Mucosa of rectum (tissue), 2 donors: Measurements from ENCODE around the gene AOAH.
"Not testable (repeated sequence)": the region's sequence is repeated elsewhere in the genome, so short reads cannot be mapped to it uniquely, and the experiment has no call there.

Experiments
- H3K27ac ChIP-seq, 2 donors: one replicate each; pipeline ENCODE4 v1.7.0; 2013; ENCODE audit warnings: inconsistent platforms in 2 of 2, low read depth in 2 of 2, low read length in 2 of 2
- H3K27me3 ChIP-seq, 2 donors: one replicate each; pipeline ENCODE4 v1.7.0; 2013; ENCODE audit warnings: low read length in 2 of 2; ENCODE audit not compliant: control insufficient read depth in 2 of 2, insufficient read depth in 2 of 2
- H3K36me3 ChIP-seq, 2 donors: one replicate each; pipeline ENCODE4 v1.7.0; 2013; ENCODE audit warnings: low read length in 2 of 2; ENCODE audit not compliant: control insufficient read depth in 2 of 2, insufficient read depth in 2 of 2
- H3K4me1 ChIP-seq, 2 donors: one replicate each; pipeline ENCODE4 v1.7.0; 2013; ENCODE audit warnings: low read length in 2 of 2, mild to moderate bottlenecking in 1 of 2; ENCODE audit not compliant: control insufficient read depth in 2 of 2, insufficient read depth in 2 of 2
- H3K4me3 ChIP-seq, 2 donors: one replicate each; pipeline ENCODE4 v1.7.0; 2013; ENCODE audit warnings: low read length in 2 of 2
- H3K9ac ChIP-seq, 2 donors: one replicate each; pipeline ENCODE4 v1.7.0; 2013; ENCODE audit warnings: low read length in 2 of 2, low read depth in 1 of 2, mild to moderate bottlenecking in 1 of 2
- H3K9me3 ChIP-seq, 2 donors: one replicate each; pipeline ENCODE4 v1.7.0; 2013; ENCODE audit warnings: low read length in 2 of 2; ENCODE audit not compliant: control insufficient read depth in 2 of 2
- donor health status: healthy.
- donor health status: Normal muscosa, but diverticular disease.

AOAH gene

GRCh38 chr7:36506820-36507219 lies 217.5 kb downstream of the AOAH start:
- no peaks in the 10 kb centered on the region for H3K36me3 ChIP-seq
- H3K27ac ChIP-seq = no peak overlapping the region
- no peaks in the 10 kb centered on the region for H3K9me3 ChIP-seq
- H3K4me3 ChIP-seq = no peak overlapping the region
- H3K9ac ChIP-seq = no peak overlapping the region
- no peaks in the 10 kb centered on the region for H3K4me1 ChIP-seq
- H3K27me3 ChIP-seq = no peaks in the 10 kb centered on the region

- Histone ChIP-seq H3K27ac (no peak overlapping the region), H3K4me1 (no peaks in the 10 kb centered on the region), H3K9me3 (no peaks in the 10 kb centered on the region), H3K27me3 (no peaks in the 10 kb centered on the region), H3K9ac (no peak overlapping the region), H3K4me3 (no peak overlapping the region), H3K36me3 (no peaks in the 10 kb centered on the region)
These were observed 218.0 kb downstream of the AOAH start for GRCh38 chr7:36506130-36506798.

- H3K9me3 ChIP-seq, H3K27ac ChIP-seq, H3K4me1 ChIP-seq, H3K4me3 ChIP-seq, H3K36me3 ChIP-seq, H3K27me3 ChIP-seq, H3K9ac ChIP-seq: not testable (repeated sequence)
These were observed 219.7 kb downstream of the AOAH start for GRCh38 chr7:36504617-36505016.

- H3K9ac ChIP-seq, H3K9me3 ChIP-seq, H3K4me3 ChIP-seq, H3K4me1 ChIP-seq, H3K36me3 ChIP-seq, H3K27ac ChIP-seq, H3K27me3 ChIP-seq: not testable (repeated sequence)
These were observed 220.1 kb downstream of the AOAH start for GRCh38 chr7:36504216-36504615.

GRCh38 chr7:36497775-36498174 lies 226.5 kb downstream of the AOAH start:
- Histone ChIP-seq H3K9me3 (no peaks in the 10 kb centered on the region), H3K4me3 (no peak overlapping the region), H3K9ac (no peak overlapping the region), H3K27me3 (no peaks in the 10 kb centered on the region), H3K4me1 (no peaks in the 10 kb centered on the region), H3K27ac (no peak overlapping the region), H3K36me3 (no peaks in the 10 kb centered on the region)

GRCh38 chr7:36497176-36497575 lies 227.1 kb downstream of the AOAH start:
- not testable (repeated sequence) for H3K9ac ChIP-seq, H3K27ac ChIP-seq, H3K4me3 ChIP-seq, H3K36me3 ChIP-seq, H3K9me3 ChIP-seq, H3K27me3 ChIP-seq, H3K4me1 ChIP-seq

- Histone ChIP-seq H3K4me3 (no peak overlapping the region), H3K27me3 (no peaks in the 10 kb centered on the region), H3K9ac (no peak overlapping the region), H3K36me3 (no peaks in the 10 kb centered on the region), H3K9me3 (no peaks in the 10 kb centered on the region), H3K4me1 (no peaks in the 10 kb centered on the region), H3K27ac (no peak overlapping the region)
These were observed 227.7 kb downstream of the AOAH start for GRCh38 chr7:36496576-36496975.

GRCh38 chr7:36491317-36491716 lies 233.0 kb downstream of the AOAH start:
- Histone ChIP-seq H3K9ac (no peak overlapping the region), H3K9me3 (no peaks in the 10 kb centered on the region), H3K36me3 (no peaks in the 10 kb centered on the region), H3K4me1 (no peaks in the 10 kb centered on the region), H3K4me3 (no peak overlapping the region), H3K27me3 (no peaks in the 10 kb centered on the region), H3K27ac (no peak overlapping the region)

GRCh38 chr7:36490419-36490830 lies 233.9 kb downstream of the AOAH start:
- Histone ChIP-seq H3K9me3 (no peaks in the 10 kb centered on the region), H3K27me3 (no peaks in the 10 kb centered on the region), H3K4me1 (no peaks in the 10 kb centered on the region), H3K36me3 (no peaks in the 10 kb centered on the region), H3K27ac (no peak overlapping the region), H3K4me3 (no peak overlapping the region), H3K9ac (no peak overlapping the region)

GRCh38 chr7:36488672-36489071 lies 235.6 kb downstream of the AOAH start:
- H3K27ac ChIP-seq, H3K9me3 ChIP-seq, H3K4me1 ChIP-seq, H3K4me3 ChIP-seq, H3K9ac ChIP-seq, H3K27me3 ChIP-seq, H3K36me3 ChIP-seq: not testable (repeated sequence)
